GM10266 (cell line): ENCODE measurements around the gene IRF1.

Experiments used
- DNase-seq: peaks from one replicate; pipeline ENCODE4 v3.0.0; 2012; ENCODE audit errors: extremely low spot score
- TF ChIP-seq, protein P1 (sequence below): IDR thresholded peaks from 2 replicates; pipeline ENCODE4 v1.5.1; 2012; ENCODE audit warnings: mild to moderate bottlenecking, low read depth; ENCODE audit not compliant: control insufficient read depth, insufficient read depth; ENCODE audit errors: missing control alignments

The IRF1 gene

DNA sequence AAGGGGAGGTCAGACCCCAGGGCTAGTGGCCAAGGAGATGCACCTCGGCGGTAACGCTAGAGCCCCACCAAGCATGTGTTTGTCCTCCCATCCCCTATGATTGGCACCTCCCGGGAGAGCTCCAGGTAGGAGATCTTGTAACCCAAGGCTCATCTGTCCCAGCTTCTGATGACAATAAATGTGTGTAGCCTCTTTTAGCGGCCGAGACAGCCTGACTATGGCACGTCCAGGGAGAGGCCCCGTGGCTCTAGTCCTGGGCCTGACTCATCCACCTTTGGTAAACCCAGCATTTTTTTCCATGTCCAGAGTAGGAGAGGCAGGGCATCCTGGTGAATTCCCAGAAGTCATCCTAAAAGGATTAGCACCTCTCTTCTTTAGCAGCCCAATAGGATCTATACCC lies 39.2 kb downstream of the IRF1 start:
- TF ChIP-seq, protein P1, sequence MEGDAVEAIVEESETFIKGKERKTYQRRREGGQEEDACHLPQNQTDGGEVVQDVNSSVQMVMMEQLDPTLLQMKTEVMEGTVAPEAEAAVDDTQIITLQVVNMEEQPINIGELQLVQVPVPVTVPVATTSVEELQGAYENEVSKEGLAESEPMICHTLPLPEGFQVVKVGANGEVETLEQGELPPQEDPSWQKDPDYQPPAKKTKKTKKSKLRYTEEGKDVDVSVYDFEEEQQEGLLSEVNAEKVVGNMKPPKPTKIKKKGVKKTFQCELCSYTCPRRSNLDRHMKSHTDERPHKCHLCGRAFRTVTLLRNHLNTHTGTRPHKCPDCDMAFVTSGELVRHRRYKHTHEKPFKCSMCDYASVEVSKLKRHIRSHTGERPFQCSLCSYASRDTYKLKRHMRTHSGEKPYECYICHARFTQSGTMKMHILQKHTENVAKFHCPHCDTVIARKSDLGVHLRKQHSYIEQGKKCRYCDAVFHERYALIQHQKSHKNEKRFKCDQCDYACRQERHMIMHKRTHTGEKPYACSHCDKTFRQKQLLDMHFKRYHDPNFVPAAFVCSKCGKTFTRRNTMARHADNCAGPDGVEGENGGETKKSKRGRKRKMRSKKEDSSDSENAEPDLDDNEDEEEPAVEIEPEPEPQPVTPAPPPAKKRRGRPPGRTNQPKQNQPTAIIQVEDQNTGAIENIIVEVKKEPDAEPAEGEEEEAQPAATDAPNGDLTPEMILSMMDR: no peak
- DNase-seq: no peak

DNA sequence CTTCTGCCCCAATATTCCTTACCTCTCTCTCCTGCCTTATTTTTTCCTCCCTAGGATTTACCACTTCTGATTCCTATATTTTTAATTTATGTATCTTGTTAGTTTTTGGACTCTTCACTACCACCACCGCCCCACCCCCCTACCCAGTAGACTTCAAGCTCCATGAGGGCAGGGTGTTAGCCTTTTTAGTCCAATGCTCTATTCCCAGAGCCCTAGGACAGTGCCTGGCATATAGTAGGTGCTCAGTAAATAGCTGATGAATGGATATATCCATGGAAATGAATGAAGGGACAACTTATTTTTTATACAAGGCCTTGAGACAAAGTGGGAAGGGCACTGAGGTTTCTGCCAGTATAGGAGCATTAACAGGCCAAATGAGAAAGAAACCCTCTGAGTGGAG lies 41.5 kb downstream of the IRF1 start:
- DNase-seq: no peak
- TF ChIP-seq, protein P1: no peak

DNA sequence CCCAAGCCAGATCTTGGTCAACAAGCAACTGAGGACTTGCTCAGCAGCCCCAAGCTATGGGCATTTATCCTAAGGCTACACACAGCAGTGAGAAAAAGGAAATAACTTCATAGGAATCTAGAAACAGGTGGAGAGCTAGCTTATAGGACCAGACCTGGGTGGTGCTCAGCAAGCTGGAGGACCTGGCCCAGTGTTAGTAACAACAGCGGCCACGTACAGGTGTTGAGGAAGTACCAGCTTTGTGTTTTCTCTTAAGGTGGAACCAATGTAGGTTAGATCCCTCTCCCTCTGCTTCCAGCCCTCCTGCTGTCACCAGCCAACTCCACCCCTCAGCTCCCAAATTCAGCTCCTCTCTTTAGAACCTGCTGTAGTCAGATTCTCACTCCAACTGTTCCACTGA lies 43.4 kb downstream of the IRF1 start:
- TF ChIP-seq, protein P1: no peak
- no peak for DNase-seq

DNA sequence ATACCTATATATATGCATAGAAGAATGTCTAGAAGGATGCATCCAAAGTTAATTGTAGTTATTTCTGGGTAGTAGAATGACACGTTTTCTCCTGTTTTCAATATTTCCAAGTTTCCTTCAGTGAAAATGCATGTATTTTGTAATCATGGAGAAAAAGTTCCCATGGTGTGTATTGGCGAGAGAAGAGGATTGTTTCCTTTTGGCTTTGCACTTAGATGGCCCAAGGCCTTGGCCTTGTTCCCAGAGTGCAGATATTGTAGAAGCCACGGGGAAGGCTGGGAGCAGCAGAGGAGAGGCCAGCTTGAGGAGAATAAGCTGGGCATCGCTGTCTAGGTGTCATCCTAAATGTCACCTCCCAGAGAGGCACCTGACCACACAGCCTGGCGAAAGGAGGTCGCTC lies 44.0 kb downstream of the IRF1 start:
- TF ChIP-seq, protein P1: no peak
- DNase-seq: no peak

DNA sequence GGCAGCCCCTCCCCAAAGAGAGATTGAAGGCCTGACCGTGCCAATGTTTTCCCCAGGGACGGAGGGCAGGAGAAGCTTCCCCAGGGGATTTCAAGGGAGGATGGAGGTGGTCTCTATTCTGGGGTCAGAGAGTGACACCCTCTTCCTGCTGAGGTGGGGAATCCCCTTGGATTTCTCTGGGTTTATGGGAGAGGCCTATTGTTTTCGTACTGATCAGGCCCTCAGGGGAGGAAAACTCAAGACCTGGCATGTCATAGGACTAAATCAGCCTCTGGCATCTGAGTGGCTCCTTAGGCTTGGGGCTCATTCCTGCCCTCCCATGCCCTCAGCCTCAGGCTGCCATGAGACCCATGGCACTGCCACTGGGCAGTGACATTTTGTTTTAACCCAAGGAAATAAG lies 44.6 kb downstream of the IRF1 start:
- DNase-seq: no peak
- TF ChIP-seq, protein P1: no peak

DNA sequence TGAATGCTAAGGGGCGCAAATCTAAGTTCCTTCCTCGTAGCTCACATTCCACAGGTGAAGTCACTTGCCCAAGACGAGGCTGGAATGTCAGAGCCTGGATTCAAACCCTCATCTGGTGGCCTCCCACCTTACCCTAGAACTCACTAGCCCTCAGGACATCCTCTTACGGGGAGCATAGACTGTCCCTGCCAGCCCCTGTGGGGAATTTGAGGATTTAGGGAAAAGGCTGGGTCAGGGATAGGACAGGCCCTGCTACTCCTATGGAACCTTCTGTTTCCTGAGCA lies 45.0 kb downstream of the IRF1 start:
- TF ChIP-seq, protein P1: no peak
- DNase-seq: no peak

DNA sequence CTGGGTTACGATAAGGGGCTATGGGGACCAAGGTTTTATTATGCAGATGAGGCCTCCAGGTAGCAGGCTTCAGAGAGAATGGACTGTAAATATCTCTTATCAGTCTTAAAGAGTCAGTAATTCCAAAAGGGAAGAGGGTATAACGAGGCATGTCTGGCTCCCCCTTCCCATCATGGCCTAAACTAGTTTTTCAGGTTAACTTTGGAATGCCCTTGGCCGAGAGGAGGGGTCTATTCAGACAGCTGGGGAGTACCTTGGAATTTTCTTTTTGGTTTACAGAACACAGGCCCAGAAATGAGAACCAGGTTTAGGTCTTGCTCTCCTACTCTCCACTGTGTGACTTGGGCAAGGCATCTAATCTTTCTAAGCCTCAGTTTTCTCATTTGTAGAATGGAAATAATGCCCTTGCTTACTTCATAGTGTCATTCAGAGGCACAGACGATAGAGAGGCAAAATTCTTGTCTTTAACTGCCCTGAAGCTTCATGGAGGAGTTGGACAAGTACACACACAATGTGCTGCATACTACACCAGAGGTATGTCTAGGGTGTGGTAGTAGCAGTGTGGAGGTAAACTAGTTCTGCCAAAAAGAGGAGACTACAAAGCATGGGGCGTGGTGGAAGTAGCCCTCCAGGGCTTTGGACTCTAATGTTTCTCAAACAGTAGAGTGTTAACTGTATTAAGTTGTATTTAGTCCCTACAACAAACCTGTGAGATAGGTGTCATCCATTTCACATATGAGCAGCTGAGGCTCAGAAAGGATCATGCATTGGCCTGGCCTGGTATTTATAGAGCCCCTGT lies 45.5 kb downstream of the IRF1 start:
- TF ChIP-seq, protein P1: no peak
- DNase-seq: no peak
